Mesothelial cell of epicardium (in vitro differentiated cells): ENCODE data around the gene ZNF248. TPM values are rescaled to one million over a fixed set of nuclear protein-coding genes. Genes with fewer than 3 reads are reported as not detected.
"Not testable (repeated sequence)": the region's sequence is repeated elsewhere in the genome, so short reads cannot be mapped to it uniquely, and the experiment has no call there.

Source experiments
- DNase-seq, 2 experiments: peaks; one replicate each; pipeline ENCODE4 v3.0.0; 2021; ENCODE audit warnings: low spot score in 2 of 2; ENCODE audit not compliant: unreplicated experiment in 2 of 2
- H3K27ac Mint-ChIP-seq: 2 replicates; pipeline ENCODE4 v1.8.0; 2021; ENCODE audit warnings: mixed read lengths
- H3K27me3 Mint-ChIP-seq: 2 replicates; pipeline ENCODE4 v1.8.0; 2021; ENCODE audit warnings: low read depth, mixed read lengths
- H3K36me3 Mint-ChIP-seq: 2 replicates; pipeline ENCODE4 v1.8.0; 2021; ENCODE audit warnings: mixed read lengths
- H3K4me1 Mint-ChIP-seq: 2 replicates; pipeline ENCODE4 v1.8.0; 2021; ENCODE audit warnings: mixed read lengths
- H3K4me3 Mint-ChIP-seq: 2 replicates; pipeline ENCODE4 v1.8.0; 2021; ENCODE audit warnings: mild to moderate bottlenecking, moderate library complexity, mixed read lengths
- H3K9me3 Mint-ChIP-seq: 2 replicates; pipeline ENCODE4 v1.8.0; 2021; ENCODE audit warnings: mixed read lengths
- CTCF ChIP-seq: fragments of 200-600 bp; sonication (generic); IDR thresholded peaks from one replicate; pipeline ENCODE4 v1.5.0; 2021; ENCODE audit warnings: antibody characterized with exemption; ENCODE audit not compliant: unreplicated experiment
- total RNA-seq: library from RNA; stranded (reverse); gene quantifications from 3 replicates; pipeline ENCODE4 v1.2.1, GENCODE V29; 2021

Gene ZNF248
- total RNA-seq, 1 donor from 2014 or later, result 15.8 TPM

DNA sequence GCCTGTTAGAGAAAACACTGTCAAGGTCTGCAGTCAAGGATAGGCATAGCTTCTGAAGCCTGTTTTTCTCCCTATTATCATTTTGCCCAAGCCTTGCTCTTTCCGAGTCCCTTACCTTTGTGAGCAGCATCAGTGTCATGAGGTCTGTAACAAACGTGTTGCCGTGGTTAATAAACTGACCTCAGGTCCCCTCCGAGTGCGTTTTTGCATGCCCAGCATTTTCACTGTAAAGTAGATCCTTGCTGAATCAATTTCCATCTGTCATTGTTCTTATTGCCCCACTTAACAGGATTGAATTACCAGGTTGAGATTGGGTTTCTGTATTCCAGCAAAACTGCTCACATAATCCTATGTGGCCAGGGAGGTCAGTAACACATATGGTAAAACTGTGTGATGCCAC is 110.3 kb downstream of the ZNF248 start:
- DNase-seq, result no peak

GRCh38 chr10:37741831-37742230 is 115.6 kb downstream of the ZNF248 start:
- peaks cover 61% of the 10 kb centered on the region for H3K9me3 Mint-ChIP-seq
- TF ChIP-seq CTCF, result no peak

More for the DNA sequence above, 110.3 kb downstream of the ZNF248 start:
- H3K27me3 Mint-ChIP-seq, result no peaks in the 10 kb centered on the region
- no peak overlapping the region for H3K4me3 Mint-ChIP-seq
- no peak overlapping the region for H3K27ac Mint-ChIP-seq
- TF ChIP-seq CTCF, result no peak
- H3K4me1 Mint-ChIP-seq, result no peaks in the 10 kb centered on the region
- H3K36me3 Mint-ChIP-seq, result no peaks in the 10 kb centered on the region
- peaks cover 61% of the 10 kb centered on the region for H3K9me3 Mint-ChIP-seq

DNA sequence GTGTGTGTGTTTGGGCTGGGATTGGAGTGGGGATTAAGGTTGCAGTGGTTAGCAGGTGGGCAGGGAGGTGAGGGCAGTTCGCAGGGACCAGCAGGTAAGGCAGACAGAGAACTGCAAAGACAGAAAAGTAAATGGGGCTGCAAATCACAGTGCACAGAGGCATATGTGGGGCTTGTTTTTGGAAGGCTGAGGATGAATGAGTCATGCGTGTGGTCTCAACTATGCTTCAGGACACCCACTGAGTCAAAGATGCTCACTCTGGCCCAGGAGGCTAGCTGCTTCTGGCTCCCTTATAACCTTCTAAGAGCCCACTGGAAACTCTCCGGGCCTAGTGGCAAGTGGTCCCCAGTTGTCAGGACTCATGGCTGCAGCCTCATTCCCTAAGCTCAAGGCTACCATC is 118.2 kb downstream of the ZNF248 start:
- Mint-ChIP-seq H3K9me3 (peaks cover 50% of the 10 kb centered on the region), H3K27ac (no peak overlapping the region), H3K4me1 (no peaks in the 10 kb centered on the region), H3K36me3 (no peaks in the 10 kb centered on the region), H3K27me3 (no peaks in the 10 kb centered on the region), H3K4me3 (no peak overlapping the region)
- TF ChIP-seq CTCF, result no peak
- no peak for DNase-seq

More at GRCh38 chr10:37741831-37742230, 115.6 kb downstream of the ZNF248 start:
- Mint-ChIP-seq H3K27me3 (no peaks in the 10 kb centered on the region), H3K36me3 (no peaks in the 10 kb centered on the region), H3K4me3 (no peak overlapping the region), H3K27ac (no peak overlapping the region), H3K4me1 (no peaks in the 10 kb centered on the region)
- DNase-seq, result no peak

DNA sequence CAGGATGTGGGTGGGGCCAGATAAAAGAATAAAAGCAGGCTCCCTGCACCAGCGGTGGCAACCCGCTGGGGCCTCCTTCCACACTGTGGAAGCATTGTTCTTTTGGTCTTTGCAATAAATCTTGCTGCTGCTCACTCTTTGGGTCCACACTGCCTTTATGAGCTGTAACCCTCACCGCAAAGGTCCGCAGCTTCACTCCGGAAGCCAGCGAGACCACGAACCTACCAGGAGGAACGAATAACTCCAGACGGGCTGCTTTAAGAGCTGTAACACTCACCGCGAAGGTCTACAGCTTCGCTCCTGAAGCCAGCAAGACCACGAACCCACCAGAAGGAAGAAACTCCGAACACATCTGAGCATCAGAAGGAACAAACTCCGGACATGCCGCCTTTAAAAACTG is 119.2 kb downstream of the ZNF248 start:
- peaks cover 48% of the 10 kb centered on the region for H3K9me3 Mint-ChIP-seq
- DNase-seq, H3K4me1 Mint-ChIP-seq, H3K27ac Mint-ChIP-seq, H3K4me3 Mint-ChIP-seq, H3K36me3 Mint-ChIP-seq, H3K27me3 Mint-ChIP-seq: not testable (repeated sequence)

GRCh38 chr10:37737336-37737735 is 120.1 kb downstream of the ZNF248 start:
- no peak overlapping the region for H3K27ac Mint-ChIP-seq
- no peaks in the 10 kb centered on the region for H3K27me3 Mint-ChIP-seq
- H3K9me3 Mint-ChIP-seq, result peaks cover 53% of the 10 kb centered on the region
- H3K4me3 Mint-ChIP-seq, result no peak overlapping the region
- TF ChIP-seq CTCF, result no peak
- no peak for DNase-seq
- no peaks in the 10 kb centered on the region for H3K36me3 Mint-ChIP-seq
- H3K4me1 Mint-ChIP-seq, result no peaks in the 10 kb centered on the region

GRCh38 chr10:37736120-37736519 is 121.3 kb downstream of the ZNF248 start:
- Mint-ChIP-seq H3K4me3 (no peak overlapping the region), H3K27me3 (no peaks in the 10 kb centered on the region), H3K36me3 (no peaks in the 10 kb centered on the region), H3K9me3 (peaks cover 52% of the 10 kb centered on the region), H3K27ac (no peak overlapping the region), H3K4me1 (no peaks in the 10 kb centered on the region)
- TF ChIP-seq CTCF, result no peak
- no peak for DNase-seq
